Suprapubic skin (tissue), 4 donors: ENCODE results near the gene CDH5. TPM values are rescaled to one million over a fixed set of nuclear protein-coding genes. Genes with fewer than 3 reads are reported as not detected.

Experiments
- DNase-seq, 2 donors: peaks; one replicate each; pipeline ENCODE4 v3.0.0-alpha.2; 2019; ENCODE audit warnings: low spot score in 2 of 2
- H3K27ac ChIP-seq: fragments of 200-600 bp; sonication (generic); one replicate; pipeline ENCODE4 v1.5.1; 2019
- H3K27me3 ChIP-seq: fragments of 200-600 bp; sonication (generic); one replicate; pipeline ENCODE4 v1.5.1; 2019
- H3K36me3 ChIP-seq: fragments of 200-600 bp; sonication (generic); one replicate; pipeline ENCODE4 v1.5.1; 2019
- H3K4me1 ChIP-seq: fragments of 200-600 bp; sonication (generic); one replicate; pipeline ENCODE4 v1.5.1; 2019
- H3K4me3 ChIP-seq: fragments of 200-600 bp; sonication (generic); one replicate; pipeline ENCODE4 v1.5.1; 2019; ENCODE audit warnings: mild to moderate bottlenecking
- H3K9me3 ChIP-seq: fragments of 200-600 bp; sonication (generic); one replicate; pipeline ENCODE4 v1.5.1; 2019
- CTCF ChIP-seq, 2 donors: fragments of 200-600 bp in 1 of 2; fragments of 450-650 bp in 1 of 2; sonication (generic) in 1 of 2; IDR thresholded peaks; one replicate each; pipeline ENCODE4 v1.5.1; 2016 to 2019; ENCODE audit warnings: antibody characterized with exemption in 2 of 2, mild to moderate bottlenecking in 1 of 2, moderate library complexity in 1 of 2
- EP300 ChIP-seq: sonication (generic); formaldehyde crosslinking; IDR thresholded peaks from one replicate; pipeline ENCODE4 v1.6.1; 2017; ENCODE audit warnings: antibody characterized with exemption
- POLR2A ChIP-seq, 2 donors: fragments of 450-650 bp; IDR thresholded peaks; one replicate each; pipeline ENCODE4 v1.6.1; 2017; ENCODE audit warnings: antibody characterized with exemption in 2 of 2, mild to moderate bottlenecking in 2 of 2, moderate library complexity in 2 of 2
- POLR2AphosphoS5 ChIP-seq, 3 donors: sonication (generic); formaldehyde crosslinking; IDR thresholded peaks; one replicate each; pipeline ENCODE4 v1.6.1; 2017; ENCODE audit warnings: antibody characterized with exemption in 3 of 3
- WGBS: methylation state at CpG from one replicate; pipeline ENCODE4 v1.1.5; 2018; 5-methylcytosine and 5-hydroxymethylcytosine counted together
- total RNA-seq, 4 donors: library from RNA; depleted of rRNA; stranded (reverse); fragments of >200 nt; gene quantifications; one replicate each; pipeline ENCODE4 v1.1.0, GENCODE V29; 2016

CDH5 gene
- total RNA-seq, 4 donors from 2014 or later: 8.0 to 23.6 (median 14.4) TPM

GRCh38 chr16:66355526-66355925 lies 11.0 kb upstream of the CDH5 start:
- no peak overlapping the region for H3K27ac ChIP-seq
- 80% methylated on average over 8 of the region's 8 CpGs for WGBS
- H3K27me3 ChIP-seq: peaks cover 11% of the 10 kb centered on the region
- peaks cover 18% of the 10 kb centered on the region for H3K4me1 ChIP-seq
- no peak overlapping the region for H3K4me3 ChIP-seq
- no peaks in the 10 kb centered on the region for H3K9me3 ChIP-seq
- TF ChIP-seq CTCF (IDR thresholded peaks at IDR 0.05) (no peak), POLR2A (IDR thresholded peaks at IDR 0.05) (no peak), EP300 (no peak), POLR2AphosphoS5 (IDR thresholded peaks at IDR 0.05) (no peak)
- no peaks in the 10 kb centered on the region for H3K36me3 ChIP-seq
- no peak for DNase-seq

GRCh38 chr16:66357523-66357928 lies 9.0 kb upstream of the CDH5 start:
- Histone ChIP-seq H3K4me3 (no peak overlapping the region), H3K36me3 (no peaks in the 10 kb centered on the region), H3K9me3 (no peaks in the 10 kb centered on the region), H3K27ac (no peak overlapping the region), H3K27me3 (no peaks in the 10 kb centered on the region), H3K4me1 (peaks cover 18% of the 10 kb centered on the region)
- WGBS: 0% methylated on average over 5 of the region's 5 CpGs
- no peak for DNase-seq
- TF ChIP-seq CTCF (IDR thresholded peaks at IDR 0.05) (peak in 1 of 2 donors; percentile 67), EP300 (no peak)

DNA sequence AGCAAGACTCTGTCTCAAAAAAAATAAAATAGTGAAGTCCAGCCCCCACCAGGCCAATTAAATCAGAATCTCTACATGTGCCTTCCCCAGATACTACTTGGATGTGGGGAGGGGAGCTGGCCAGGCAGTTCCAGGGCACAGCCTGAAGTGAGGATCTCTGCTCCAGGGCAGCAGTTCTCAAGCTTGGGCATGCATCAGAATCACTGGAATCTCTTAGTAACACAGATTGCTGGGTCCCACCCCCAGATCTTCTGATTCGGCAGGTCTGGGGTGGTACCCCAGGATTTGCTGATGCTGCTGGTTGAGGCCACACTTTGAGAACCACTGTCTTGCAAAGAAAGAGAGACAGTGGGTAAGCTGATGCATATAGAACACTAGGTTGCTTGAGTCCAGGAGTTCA lies 8.3 kb upstream of the CDH5 start:
- no peak for TF ChIP-seq EP300
- TF ChIP-seq POLR2A (IDR thresholded peaks at IDR 0.05): no peak
- no peak for TF ChIP-seq CTCF (IDR thresholded peaks at IDR 0.05)
- no peak for TF ChIP-seq POLR2AphosphoS5 (IDR thresholded peaks at IDR 0.05)
- DNase-seq: no peak
- no peaks in the 10 kb centered on the region for H3K36me3 ChIP-seq
- H3K4me3 ChIP-seq: no peak overlapping the region
- WGBS: 43% methylated on average over 1 of the region's 1 CpG
- H3K4me1 ChIP-seq: peaks cover 18% of the 10 kb centered on the region
- H3K27me3 ChIP-seq: no peaks in the 10 kb centered on the region
- no peak overlapping the region for H3K27ac ChIP-seq
- no peaks in the 10 kb centered on the region for H3K9me3 ChIP-seq

DNA sequence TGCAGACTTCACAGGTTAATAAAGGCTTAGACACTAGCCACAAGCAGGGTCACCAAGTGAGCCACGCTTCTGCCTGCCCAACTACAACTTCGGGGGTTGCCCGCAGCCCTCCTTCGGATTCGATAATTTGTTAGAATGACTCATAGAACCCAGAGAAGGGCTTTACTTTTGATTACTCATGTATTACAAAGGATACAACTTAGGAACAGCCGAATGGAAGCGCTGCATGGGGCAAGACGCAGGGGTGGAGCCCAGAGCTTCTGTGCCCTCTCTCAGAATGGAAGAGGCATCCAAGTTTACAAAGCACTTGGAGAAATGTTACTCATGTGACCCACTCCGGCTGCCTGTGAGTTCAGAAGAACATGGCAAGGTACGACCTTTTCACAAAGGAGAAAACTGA lies 7.5 kb upstream of the CDH5 start:
- WGBS: 57% methylated on average over 10 of the region's 10 CpGs
- H3K9me3 ChIP-seq: no peaks in the 10 kb centered on the region
- peak overlapping the region; percentile 46 for H3K27ac ChIP-seq
- no peak overlapping the region for H3K4me3 ChIP-seq
- H3K27me3 ChIP-seq: no peaks in the 10 kb centered on the region
- no peak for DNase-seq
- H3K4me1 ChIP-seq: peaks cover 19% of the 10 kb centered on the region
- no peaks in the 10 kb centered on the region for H3K36me3 ChIP-seq
- TF ChIP-seq POLR2A (IDR thresholded peaks at IDR 0.05): no peak
- TF ChIP-seq EP300: no peak
- TF ChIP-seq POLR2AphosphoS5 (IDR thresholded peaks at IDR 0.05): no peak
- TF ChIP-seq CTCF (IDR thresholded peaks at IDR 0.05): no peak

DNA sequence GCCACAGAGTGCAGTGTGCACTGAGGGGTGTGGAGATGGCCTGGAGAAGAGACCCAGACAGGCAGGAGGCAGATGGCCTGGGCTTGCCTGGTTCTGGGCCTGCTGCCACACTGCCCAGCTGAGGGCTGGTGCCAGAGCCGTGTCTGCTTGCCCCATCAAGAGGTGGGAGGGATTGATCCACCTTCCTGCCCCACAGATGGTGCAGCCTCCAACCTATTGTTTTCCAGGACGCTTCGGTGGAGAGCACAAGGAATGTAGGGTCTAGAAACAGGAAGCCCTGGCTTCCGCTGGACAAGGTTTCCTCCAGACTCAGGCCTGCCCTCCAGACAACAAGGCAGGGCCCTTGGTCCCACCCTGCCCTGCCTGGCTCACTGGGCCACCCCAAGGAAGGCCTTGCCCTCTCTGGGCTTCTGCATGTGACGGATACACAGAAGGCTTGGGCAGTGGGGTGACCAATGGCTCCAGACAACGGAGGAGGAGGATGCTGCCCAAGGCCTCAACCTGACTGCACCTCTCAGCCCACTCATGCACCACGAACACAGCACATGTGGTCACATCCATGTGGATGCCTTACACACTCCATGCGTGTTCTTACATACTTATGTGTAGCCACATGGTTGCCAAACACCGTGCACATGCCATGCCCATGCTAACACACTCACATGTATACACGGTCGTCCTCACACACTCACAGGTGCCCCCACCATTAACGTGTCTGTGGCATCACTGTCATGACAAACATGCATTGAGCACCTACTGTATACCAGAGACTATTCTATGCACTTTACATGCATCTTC lies 6.5 kb upstream of the CDH5 start:
- Histone ChIP-seq H3K4me1 (peaks cover 27% of the 10 kb centered on the region), H3K9me3 (no peaks in the 10 kb centered on the region), H3K36me3 (no peaks in the 10 kb centered on the region), H3K4me3 (no peak overlapping the region), H3K27ac (no peak overlapping the region), H3K27me3 (no peaks in the 10 kb centered on the region)
- TF ChIP-seq EP300: no peak
- peak in 1 of 3 donors; percentile 67 for TF ChIP-seq POLR2AphosphoS5 (IDR thresholded peaks at IDR 0.05)
- TF ChIP-seq POLR2A (IDR thresholded peaks at IDR 0.05): no peak
- no peak for TF ChIP-seq CTCF (IDR thresholded peaks at IDR 0.05)
- no peak for DNase-seq
- 81% methylated on average over 9 of the region's 12 CpGs for WGBS
